Naive B cell (primary cell): Measurements from ENCODE around the gene SFT2D2. TPM values are rescaled to one million over a fixed set of nuclear protein-coding genes. Genes with fewer than 3 reads are reported as not detected.
"Not testable (repeated sequence)": the region's sequence is repeated elsewhere in the genome, so short reads cannot be mapped to it uniquely, and the experiment has no call there.

Experiments used
- ATAC-seq, 2 donors: fragments of 150-1000 bp; cut with Tn5 transposase; 2 replicates each; pipeline ENCODE4 v1.10.0; 2021; ENCODE audit warnings: low read depth in 2 of 2, mild to moderate bottlenecking in 2 of 2, moderate library complexity in 2 of 2
- DNase-seq: peaks from one replicate; pipeline ENCODE4 v3.0.0; 2022
- H3K27ac Mint-ChIP-seq, 6 donors: one replicate each; pipeline ENCODE4 v1.8.0; 2020 to 2022; ENCODE audit warnings: mild to moderate bottlenecking in 6 of 6, mixed read lengths in 6 of 6, moderate library complexity in 5 of 6, inconsistent platforms in 2 of 6
- H3K27me3 Mint-ChIP-seq, 3 donors: one replicate each; pipeline ENCODE4 v1.8.0; 2021 to 2022; ENCODE audit warnings: mixed read lengths in 3 of 3, mild to moderate bottlenecking in 1 of 3
- H3K36me3 Mint-ChIP-seq, 2 donors: one replicate each; pipeline ENCODE4 v1.8.0; 2020 to 2022; ENCODE audit warnings: mixed read lengths in 2 of 2, inconsistent platforms in 1 of 2, mild to moderate bottlenecking in 1 of 2
- H3K4me1 Mint-ChIP-seq, 3 donors: one replicate each; pipeline ENCODE4 v1.8.0; 2020 to 2022; ENCODE audit warnings: mixed read lengths in 3 of 3, inconsistent platforms in 1 of 3, mild to moderate bottlenecking in 1 of 3, moderate library complexity in 1 of 3
- H3K4me3 Mint-ChIP-seq, 8 donors: one replicate each; pipeline ENCODE4 v1.8.0; 2020 to 2022; ENCODE audit warnings: mild to moderate bottlenecking in 8 of 8, mixed read lengths in 8 of 8, moderate library complexity in 8 of 8, inconsistent platforms in 2 of 8
- H3K9me3 Mint-ChIP-seq, 7 donors: one replicate each; pipeline ENCODE4 v1.8.0; 2020 to 2022; ENCODE audit warnings: mixed read lengths in 7 of 7, mild to moderate bottlenecking in 5 of 7, inconsistent platforms in 2 of 7, moderate library complexity in 1 of 7
- polyA plus RNA-seq, 6 donors: library from polyadenylated mRNA; unstranded; fragments of 300-500 nt; fragmentation: Illumina TruSeq; gene quantifications; one replicate each; pipeline ENCODE4 v1.2.3, GENCODE V29; 2021; ENCODE audit warnings: low read depth in 6 of 6

Gene SFT2D2
- polyA plus RNA-seq: 10 to 100 TPM; 12.1 to 80.2 (median 65.2) TPM

DNA sequence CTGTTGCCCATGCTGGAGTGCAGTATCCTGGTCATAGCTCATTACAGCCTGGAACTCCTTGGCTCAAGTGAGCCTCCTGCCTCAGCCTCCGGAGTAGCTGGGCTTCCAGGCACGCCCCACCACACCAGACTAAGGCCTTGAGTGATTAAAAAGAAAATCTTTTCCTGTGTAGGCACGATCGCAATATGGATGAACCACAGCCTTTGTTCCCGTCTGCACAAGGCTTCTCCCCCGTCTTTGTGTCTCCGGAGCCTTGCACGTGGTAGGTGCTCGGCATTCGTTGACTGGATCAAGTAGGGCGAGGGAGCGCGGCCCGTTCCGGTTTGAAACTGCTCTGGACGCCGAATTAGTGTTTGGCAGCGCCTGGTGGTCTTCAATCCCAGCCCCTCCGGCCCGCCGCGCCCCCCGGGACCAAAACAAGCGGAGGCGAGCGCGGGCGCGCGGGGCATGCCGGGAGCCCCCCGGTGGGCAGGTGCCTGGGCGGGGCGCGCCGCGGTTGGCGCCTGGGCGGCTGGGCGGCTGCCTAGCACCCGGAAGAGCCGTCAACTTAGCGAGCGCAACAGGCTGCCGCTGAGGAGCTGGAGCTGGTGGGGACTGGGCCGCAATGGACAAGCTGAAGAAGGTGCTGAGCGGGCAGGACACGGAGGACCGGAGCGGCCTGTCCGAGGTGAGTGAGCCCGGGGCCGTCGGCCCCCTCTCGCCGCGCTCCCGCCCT is at the start of gene SFT2D2:
TSS of gene SFT2D2 (plus strand) at position 529 of the 715 bp plus-strand sequence. CDS start at position 605, 76 bp downstream.
- DNase-seq (peak; percentile 83), ATAC-seq (peak; percentile 91 to 93)
- H3K36me3 Mint-ChIP-seq: no peaks in the 10 kb centered on the region
- peak within 1 kb of the TSS; percentile 85 to 97 (median 92) for H3K4me3 Mint-ChIP-seq
- peaks cover 43 to 54% (median 49%) of the 10 kb centered on the region in 3 donors for H3K4me1 Mint-ChIP-seq
- peaks cover 0 to 5% (median 0%) of the 10 kb centered on the region in 7 donors for H3K9me3 Mint-ChIP-seq
- H3K27ac Mint-ChIP-seq: peak within 1 kb of the TSS; percentile 86 to 96 (median 92)
- H3K27me3 Mint-ChIP-seq: no peaks in the 10 kb centered on the region

DNA sequence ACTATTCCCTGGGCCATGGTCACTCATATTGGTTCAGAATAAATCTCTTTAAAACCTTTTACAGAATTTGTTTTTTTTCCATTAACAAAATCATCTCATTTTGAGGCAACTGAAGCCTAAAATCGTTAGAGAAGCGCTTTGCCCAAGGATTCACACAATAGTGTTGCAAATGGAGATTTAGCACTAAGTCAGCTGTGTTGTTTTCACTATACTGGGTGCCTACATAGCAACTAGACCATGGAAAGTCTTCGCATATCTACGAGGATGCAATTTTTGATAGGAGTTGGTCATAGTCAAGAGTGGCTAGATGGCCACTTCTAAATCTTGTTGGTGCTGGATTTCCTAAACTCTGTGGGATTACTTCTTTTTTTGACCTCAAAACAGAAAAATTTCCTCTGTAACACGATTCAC is 47.6 kb upstream of the SFT2D2 start:
- ATAC-seq: no peak
- peaks cover 5 to 25% (median 15%) of the 10 kb centered on the region in 3 donors for H3K27me3 Mint-ChIP-seq
- DNase-seq: no peak
- H3K9me3 Mint-ChIP-seq: no peaks in the 10 kb centered on the region
- no peak overlapping the region for H3K4me3 Mint-ChIP-seq
- H3K36me3 Mint-ChIP-seq: peaks cover 0 to 8% of the 10 kb centered on the region in 2 donors
- no peak overlapping the region for H3K27ac Mint-ChIP-seq
- peaks cover 0 to 2% (median 0%) of the 10 kb centered on the region in 3 donors for H3K4me1 Mint-ChIP-seq

DNA sequence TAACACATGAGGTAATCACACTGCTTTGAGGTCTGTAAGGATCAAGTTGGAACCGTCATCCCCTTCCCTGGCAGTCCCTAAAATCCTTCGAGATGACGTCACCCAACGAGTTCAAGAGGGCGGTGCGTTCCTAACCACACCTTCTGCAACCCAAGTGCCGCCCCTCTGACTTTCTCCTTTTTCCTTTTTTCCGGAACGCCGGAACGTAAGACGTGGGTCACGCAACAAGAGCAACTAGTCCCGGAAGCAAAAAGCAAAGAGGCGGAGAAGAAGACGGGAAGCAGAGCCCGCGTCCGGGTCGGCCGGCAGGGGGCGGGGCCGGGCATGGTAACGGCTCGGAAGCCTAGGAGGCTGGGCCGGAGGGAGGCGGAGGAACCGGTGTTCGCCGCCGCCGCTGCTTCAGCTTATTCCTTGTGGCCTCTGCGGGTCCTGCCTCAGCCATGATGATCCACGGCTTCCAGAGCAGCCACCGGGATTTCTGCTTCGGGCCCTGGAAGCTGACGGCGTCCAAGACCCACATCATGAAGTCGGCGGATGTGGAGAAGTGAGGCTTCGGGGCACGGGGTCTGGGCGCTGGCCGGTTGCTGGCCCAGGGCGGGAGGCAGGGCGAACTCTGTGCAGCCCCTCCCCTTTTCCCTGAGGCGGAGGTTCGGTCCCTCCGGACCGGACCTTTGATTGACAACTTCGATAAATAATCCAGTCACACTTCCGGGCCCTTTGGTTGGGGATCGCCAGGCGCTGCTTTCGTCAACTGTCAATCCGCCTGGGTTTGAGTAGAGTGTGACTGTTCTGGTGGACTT is 47.0 kb upstream of the SFT2D2 start, which contains the start of gene TIPRL:
TSS of gene TIPRL (plus strand) at position 325 of the 800 bp plus-strand sequence. CDS start at position 441, 116 bp downstream.
- H3K4me3 Mint-ChIP-seq: peak within 1 kb of the TSS in 1 of 8 donors; percentile 53
- peaks cover 4 to 19% (median 9%) of the 10 kb centered on the region in 3 donors for H3K27me3 Mint-ChIP-seq
- DNase-seq (peak; percentile 93), ATAC-seq (peak; percentile 82)
- H3K27ac Mint-ChIP-seq: no peak within 1 kb of the TSS
- peaks cover 0 to 2% (median 0%) of the 10 kb centered on the region in 3 donors for H3K4me1 Mint-ChIP-seq
- H3K9me3 Mint-ChIP-seq: no peaks in the 10 kb centered on the region
- H3K36me3 Mint-ChIP-seq: peaks cover 0 to 2% of the 10 kb centered on the region in 2 donors

DNA sequence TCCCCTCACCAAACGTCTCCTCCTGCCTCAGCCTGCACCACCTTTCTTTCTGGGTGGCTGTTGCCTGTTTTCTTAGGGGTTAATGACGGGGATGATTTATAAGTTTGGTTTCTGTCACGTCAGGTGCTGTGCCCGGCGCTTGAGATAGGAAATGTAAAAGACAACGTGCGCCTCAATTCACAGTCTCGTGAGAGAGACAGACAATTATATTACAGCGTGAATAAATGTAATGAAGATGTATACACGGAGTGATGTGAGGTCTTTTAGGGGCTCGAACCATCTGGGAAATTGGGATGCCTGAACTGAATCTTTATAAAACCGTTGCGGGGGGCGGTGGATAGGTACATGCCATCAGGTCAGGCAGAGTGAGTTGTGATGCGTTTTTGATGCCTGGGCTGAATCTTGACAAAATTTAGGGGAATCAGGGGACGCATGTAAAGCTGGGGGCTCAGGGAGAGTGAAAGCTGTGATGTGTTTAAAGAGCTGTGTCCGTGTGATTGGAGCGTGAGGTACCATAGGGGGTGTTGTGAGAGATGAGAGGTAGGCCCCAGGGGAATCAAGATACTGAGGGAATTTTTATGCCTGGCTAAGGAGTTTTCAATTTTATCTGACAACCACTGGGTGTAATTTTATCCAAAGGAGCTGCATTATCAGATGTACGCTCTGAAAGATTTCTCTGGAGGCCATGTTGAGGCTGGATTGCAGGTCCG is 46.2 kb upstream of the SFT2D2 start:
- ATAC-seq (peak in 1 of 2 donors; percentile 7), DNase-seq (no peak)
- Mint-ChIP-seq H3K9me3 (no peaks in the 10 kb centered on the region), H3K27ac (no peak overlapping the region), H3K27me3 (peaks cover 4 to 11% (median 7%) of the 10 kb centered on the region in 3 donors), H3K4me3 (no peak overlapping the region), H3K4me1 (peaks cover 0 to 2% (median 0%) of the 10 kb centered on the region in 3 donors), H3K36me3 (no peaks in the 10 kb centered on the region)

DNA sequence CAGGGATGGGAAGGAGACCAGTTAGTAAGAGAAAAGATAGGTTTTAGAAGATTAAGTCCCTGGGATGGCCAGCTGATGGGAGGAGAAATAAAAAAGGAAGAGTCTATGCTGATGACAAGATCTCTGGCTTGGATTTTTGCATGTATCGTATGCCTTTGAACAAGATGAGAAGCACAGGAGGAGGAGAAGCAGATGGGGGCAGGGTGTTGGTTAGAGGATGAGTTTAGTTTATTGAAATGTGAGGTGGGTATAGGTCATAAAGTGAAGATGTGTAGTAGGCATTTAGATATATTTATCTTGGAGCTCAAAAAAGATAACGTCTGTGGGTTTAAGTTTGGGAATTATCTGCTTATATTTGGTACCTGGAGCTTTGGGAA is 45.7 kb upstream of the SFT2D2 start:
- Mint-ChIP-seq H3K27ac (no peak overlapping the region), H3K27me3 (peaks cover 2 to 6% (median 4%) of the 10 kb centered on the region in 3 donors), H3K4me3 (no peak overlapping the region), H3K36me3 (no peaks in the 10 kb centered on the region), H3K4me1 (peaks cover 0 to 2% (median 0%) of the 10 kb centered on the region in 3 donors), H3K9me3 (no peaks in the 10 kb centered on the region)
- DNase-seq (no peak), ATAC-seq (no peak)

DNA sequence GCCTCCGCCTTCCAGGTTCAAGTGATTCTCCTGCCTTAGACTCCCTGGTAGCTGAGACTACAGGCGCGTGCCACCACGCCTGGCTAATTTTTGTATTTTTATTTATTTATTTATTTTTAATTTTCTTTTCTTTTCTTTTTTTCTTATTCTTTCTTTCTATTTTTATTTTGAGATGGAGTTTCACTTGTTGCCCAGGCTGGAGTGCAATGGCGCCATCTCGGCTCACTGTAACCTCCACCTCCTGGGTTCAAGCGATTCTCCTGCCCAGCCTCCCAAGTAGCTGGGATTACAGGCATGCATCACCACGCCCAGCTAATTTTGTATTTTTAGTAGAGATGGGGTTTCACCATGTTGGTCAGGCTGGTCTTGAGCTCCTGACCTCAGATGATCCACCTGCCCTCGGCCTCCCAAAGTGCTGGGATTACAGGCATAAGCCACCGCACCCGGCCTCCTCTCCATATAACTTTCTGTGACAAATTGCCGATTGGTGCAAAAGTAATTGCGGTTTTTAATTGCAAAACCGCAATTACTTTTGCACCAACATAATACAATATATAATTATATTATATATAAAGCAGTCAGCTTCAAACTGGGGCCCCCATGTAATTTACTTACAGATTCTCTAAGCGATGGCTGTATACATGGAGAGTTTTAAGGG is 44.6 kb upstream of the SFT2D2 start:
- H3K4me3 Mint-ChIP-seq: peak overlapping the region in 2 of 8 donors; percentile 20 to 46
- H3K27ac Mint-ChIP-seq, DNase-seq, H3K9me3 Mint-ChIP-seq, H3K4me1 Mint-ChIP-seq, H3K27me3 Mint-ChIP-seq, H3K36me3 Mint-ChIP-seq, ATAC-seq: not testable (repeated sequence)

DNA sequence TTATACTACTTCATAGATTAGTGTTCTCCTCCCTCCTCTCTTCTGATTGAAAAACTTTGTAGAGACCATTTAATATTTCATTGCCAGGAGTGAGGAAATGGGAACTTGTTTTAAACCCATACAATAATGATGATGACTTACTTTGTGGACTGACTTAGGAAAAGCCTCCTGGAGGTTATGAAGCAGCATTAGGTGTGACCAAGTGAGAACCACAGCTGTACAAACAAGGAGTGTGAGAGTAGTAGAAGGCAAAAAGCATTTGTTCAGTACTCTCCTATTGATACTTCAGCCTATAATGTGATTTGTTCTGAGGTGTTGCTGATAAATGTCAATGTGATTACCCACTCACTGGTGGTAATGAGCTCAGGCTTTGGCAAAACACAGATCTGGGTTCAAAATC is 38.6 kb upstream of the SFT2D2 start:
- no peak overlapping the region for H3K4me3 Mint-ChIP-seq
- peaks cover 11 to 13% of the 10 kb centered on the region in 2 donors for H3K36me3 Mint-ChIP-seq
- H3K4me1 Mint-ChIP-seq: peaks cover 0 to 2% (median 0%) of the 10 kb centered on the region in 3 donors
- ATAC-seq (no peak), DNase-seq (no peak)
- H3K27ac Mint-ChIP-seq: no peak overlapping the region
- H3K27me3 Mint-ChIP-seq: no peaks in the 10 kb centered on the region
- no peaks in the 10 kb centered on the region for H3K9me3 Mint-ChIP-seq

DNA sequence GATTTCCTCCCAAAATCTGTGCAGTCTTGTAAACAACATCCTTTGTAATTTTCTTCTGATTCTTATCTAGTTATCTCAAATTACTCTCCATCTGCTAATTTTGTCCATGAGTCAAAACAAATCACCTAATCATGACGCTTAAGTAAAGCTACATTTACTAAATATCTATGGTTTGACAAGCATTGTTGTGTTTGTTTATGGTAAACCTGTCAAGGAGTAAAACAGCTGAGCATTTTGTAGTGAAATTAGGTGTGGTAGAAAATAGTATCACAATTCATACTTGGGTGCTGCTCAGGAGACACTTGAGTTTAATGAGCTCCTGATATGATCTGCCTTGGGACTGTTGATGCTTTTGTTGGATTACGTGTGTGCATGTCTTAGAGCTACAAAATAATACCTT is 35.4 kb upstream of the SFT2D2 start:
- Mint-ChIP-seq H3K27me3 (no peaks in the 10 kb centered on the region), H3K9me3 (no peaks in the 10 kb centered on the region), H3K4me3 (no peak overlapping the region), H3K36me3 (peaks cover 16 to 21% of the 10 kb centered on the region in 2 donors), H3K4me1 (peaks cover 0 to 2% (median 0%) of the 10 kb centered on the region in 3 donors), H3K27ac (no peak overlapping the region)
- DNase-seq: no peak
- no peak for ATAC-seq

DNA sequence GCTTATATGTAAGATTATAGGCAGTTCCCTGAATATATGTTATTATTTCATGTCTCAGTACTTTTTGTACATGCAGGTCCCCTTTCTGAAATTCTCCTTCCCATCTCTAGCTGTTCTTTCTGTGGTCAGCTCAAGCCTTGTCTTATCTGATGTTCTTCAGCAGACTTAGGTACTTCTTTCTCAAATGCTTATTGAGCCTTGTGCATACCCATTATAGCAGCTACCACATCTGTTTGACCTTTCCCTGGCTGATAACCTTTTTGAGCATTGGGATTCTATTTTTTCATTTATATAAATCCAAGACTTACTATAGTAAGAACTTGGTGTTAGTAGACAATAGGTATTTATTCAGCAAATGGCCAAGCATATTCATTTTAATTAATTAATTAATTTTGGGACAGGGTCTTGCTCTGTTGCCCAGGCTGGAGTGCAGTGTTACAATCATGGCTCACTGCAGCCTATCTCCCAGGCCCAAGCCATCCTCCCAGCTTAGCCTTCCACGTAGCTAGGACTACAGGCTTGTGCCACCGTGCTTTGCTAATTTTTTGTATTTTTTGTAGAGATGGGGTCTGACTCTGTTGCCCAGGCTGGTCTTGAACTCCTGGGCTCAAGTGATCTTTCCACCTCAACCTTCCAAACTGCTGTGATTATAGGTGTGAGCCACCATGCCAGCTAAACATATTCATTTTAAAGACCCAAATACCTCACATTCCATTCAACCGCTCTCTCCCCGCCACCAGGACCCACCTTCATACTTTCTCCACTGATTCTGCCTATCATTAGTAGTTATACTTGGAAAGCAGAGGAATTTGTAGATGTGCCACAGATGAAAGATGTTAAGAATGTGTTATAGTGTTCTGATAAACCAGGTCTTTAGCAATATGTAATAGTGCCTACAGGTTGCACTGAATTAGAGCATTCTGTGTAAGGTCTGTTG is 30.3 kb upstream of the SFT2D2 start:
- Mint-ChIP-seq H3K9me3 (no peaks in the 10 kb centered on the region), H3K27ac (peak overlapping the region in 2 of 6 donors; percentile 11 to 13), H3K4me3 (no peak overlapping the region), H3K27me3 (no peaks in the 10 kb centered on the region), H3K4me1 (peaks cover 0 to 5% (median 4%) of the 10 kb centered on the region in 3 donors), H3K36me3 (peaks cover 25 to 26% of the 10 kb centered on the region in 2 donors)
- no peak for DNase-seq
- no peak for ATAC-seq

DNA sequence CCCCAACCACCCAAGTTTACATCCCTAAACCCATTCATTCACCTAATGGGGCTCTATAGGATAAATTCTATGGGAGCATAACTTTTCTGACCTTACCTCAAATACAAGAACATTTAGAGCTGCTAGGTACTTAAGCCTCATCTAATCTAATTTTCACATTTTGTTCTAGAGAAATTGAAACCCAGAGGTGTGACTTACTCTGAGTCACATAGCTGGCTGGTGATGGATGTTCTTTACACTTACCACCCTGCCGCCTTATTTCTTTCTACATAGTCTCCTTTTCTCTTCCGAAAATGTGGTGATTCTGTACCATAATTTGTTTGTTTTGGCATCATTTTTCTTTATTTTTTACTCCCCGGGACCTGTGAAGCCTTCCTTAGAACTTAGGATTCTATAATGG is 26.7 kb upstream of the SFT2D2 start:
- peaks cover 37 to 45% of the 10 kb centered on the region in 2 donors for H3K36me3 Mint-ChIP-seq
- ATAC-seq (no peak), DNase-seq (no peak)
- no peak overlapping the region for H3K27ac Mint-ChIP-seq
- H3K4me3 Mint-ChIP-seq: no peak overlapping the region
- H3K9me3 Mint-ChIP-seq: no peaks in the 10 kb centered on the region
- H3K27me3 Mint-ChIP-seq: no peaks in the 10 kb centered on the region
- H3K4me1 Mint-ChIP-seq: peaks cover 0 to 5% (median 4%) of the 10 kb centered on the region in 3 donors

DNA sequence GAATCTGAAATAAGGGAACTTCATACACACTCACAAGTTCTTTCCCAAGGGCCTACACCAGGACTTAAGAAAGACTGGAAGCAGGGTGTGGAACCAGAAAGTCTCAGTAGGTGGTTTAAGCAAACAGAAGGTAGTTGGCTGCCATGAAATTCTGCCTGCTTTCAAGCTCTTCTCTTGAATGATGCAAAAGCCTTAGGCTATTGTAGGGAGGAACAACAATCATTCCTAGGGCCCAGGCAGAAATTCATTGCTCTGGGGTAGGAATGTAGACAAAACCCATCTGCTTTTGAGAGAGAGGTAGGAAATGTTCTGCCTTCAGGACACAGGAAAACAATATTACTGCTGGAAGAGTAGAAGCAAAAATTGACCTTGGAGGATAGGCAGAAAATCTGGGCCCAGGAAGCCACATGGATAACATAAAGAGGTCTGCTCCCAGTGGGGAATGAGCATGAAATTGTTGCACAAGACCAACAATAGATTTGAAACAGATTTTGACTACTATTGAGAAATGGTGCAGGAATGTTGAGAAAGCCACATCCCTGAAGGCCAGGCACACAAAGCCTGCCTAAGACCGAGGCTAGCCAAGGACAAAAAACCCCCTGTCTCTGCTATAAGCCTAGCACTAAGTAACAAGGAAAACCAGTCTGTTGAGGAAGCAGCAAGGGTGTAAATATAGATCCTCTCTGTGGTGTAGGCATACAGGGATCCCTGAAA is 22.7 kb upstream of the SFT2D2 start:
- H3K4me3 Mint-ChIP-seq: no peak overlapping the region
- peaks cover 25 to 32% of the 10 kb centered on the region in 2 donors for H3K36me3 Mint-ChIP-seq
- H3K4me1 Mint-ChIP-seq: no peaks in the 10 kb centered on the region
- no peak for ATAC-seq
- peaks cover 0 to 2% (median 0%) of the 10 kb centered on the region in 7 donors for H3K9me3 Mint-ChIP-seq
- H3K27me3 Mint-ChIP-seq: no peaks in the 10 kb centered on the region
- H3K27ac Mint-ChIP-seq: no peak overlapping the region
- no peak for DNase-seq
